ENCODE data around the gene YTHDF1. TPM values are rescaled to one million over a fixed set of nuclear protein-coding genes. Genes with fewer than 3 reads are reported as not detected.
"Not testable (repeated sequence)": the region's sequence is repeated elsewhere in the genome, so short reads cannot be mapped to it uniquely, and the experiment has no call there.

YTHDF1 gene
- total and polyA plus RNA-seq, 2 of the 8 experiments (the other 6 are each of a cell fraction or from before 2014, with no cell fraction given), result 32.8 to 66.0 TPM

- H3K9ac ChIP-seq (replicated peaks in 1 of 4; ENCODE audit: extremely low read depth in 1 of 4, low read depth in 3 of 4, low read length in 3 of 4), result not testable (repeated sequence)
- 76% methylated on average over 12 of the region's 12 CpGs; no CpG with 5 or more reads in 1 of the 2 experiments for WGBS, 2 experiments (ENCODE audit: extremely low coverage in 1 of 2, insufficient coverage in 1 of 2, insufficient read length in 1 of 2, insufficient replicate concordance in 2 of 2, low coverage in 1 of 2, low lambda C conversion rate in 2 of 2, missing lambda C conversion rate in 1 of 2)
Measured at GRCh38 chr20:63221400-63222053, 5.6 kb upstream of the YTHDF1 start.

More at GRCh38 chr20:63221400-63222053, 5.6 kb upstream of the YTHDF1 start:
- H4K5ac ChIP-seq (ENCODE audit: insufficient read length, low read depth, low read length); H3K14ac ChIP-seq (ENCODE audit: insufficient read length); H3K18ac ChIP-seq (ENCODE audit: extremely low read depth, low read length); H2AFZ ChIP-seq (ENCODE audit: low read length); H3K23me2 ChIP-seq (ENCODE audit: low read depth, low read length); H3K27me3 ChIP-seq (replicated peaks in 1 of 4; ENCODE audit: control insufficient read depth in 3 of 4, extremely low read depth in 1 of 4, insufficient read depth in 3 of 4, low read length in 3 of 4); H3K9me3 ChIP-seq (ENCODE audit: insufficient read depth in 2 of 2, low read depth in 1 of 2, low read length in 1 of 2); H2AK5ac ChIP-seq (ENCODE audit: low read depth, low read length); H3K36me3 ChIP-seq (ENCODE audit: control insufficient read depth in 2 of 4, insufficient read depth in 4 of 4, low read length in 3 of 4); H3K4me2 ChIP-seq (ENCODE audit: insufficient read depth in 1 of 2, low read depth in 2 of 2, low read length in 2 of 2); H3K4ac ChIP-seq (replicated peaks; ENCODE audit: insufficient read length, low read depth, low read length); H3K79me1 ChIP-seq (ENCODE audit: low read depth, low read length); H2BK12ac ChIP-seq (ENCODE audit: low read depth, low read length); H2BK120ac ChIP-seq (replicated peaks; ENCODE audit: low read depth, low read length); H4K91ac ChIP-seq (replicated peaks; ENCODE audit: insufficient read length, low read length); H3K56ac ChIP-seq (replicated peaks; ENCODE audit: insufficient read length, low read depth, low read length); H2BK5ac ChIP-seq (ENCODE audit: low read depth, low read length); H3K79me2 ChIP-seq (ENCODE audit: control insufficient read depth in 1 of 2, insufficient read depth in 2 of 2, low read length in 2 of 2); H3K27ac ChIP-seq (ENCODE audit: low read depth, low read length); H2BK20ac ChIP-seq (ENCODE audit: low read length); H3K4me3 ChIP-seq (ENCODE audit: extremely low read depth in 1 of 4, insufficient read depth in 2 of 4, low read depth in 3 of 4, low read length in 4 of 4); DNase-seq (ENCODE audit: low read depth in 1 of 2, low spot score in 2 of 2); H4K8ac ChIP-seq (ENCODE audit: extremely low read depth, insufficient read depth, low read length); H3K23ac ChIP-seq (ENCODE audit: insufficient read length); FAIRE-seq; H4K20me1 ChIP-seq (replicated peaks in 1 of 2; ENCODE audit: control insufficient read depth in 1 of 2, insufficient read depth in 2 of 2, low read length in 2 of 2): not testable (repeated sequence)
- ChIA-PET CTCF (ENCODE audit: partially characterized antibody) (interaction anchor here (0.8 to 3.1 kb wide), 7 partner anchors 9 to 136 kb away, joined by 3 to 18 read pairs (median 5); no protein-coding TSS in a partner anchor), POLR2A (ENCODE audit: partially characterized antibody) (interaction anchor here (1.0 kb wide), 2 partner anchors 10 to 32 kb away, joined by 3 read pairs; partner anchors contain the start of gene NKAIN4)
- 0 out of 2 replicates have a peak overlapping the region, but pooled peaks have one; percentile 46 for H2BK15ac ChIP-seq (ENCODE audit: low read length)
- H3K4me1 ChIP-seq (replicated peaks in 1 of 4; ENCODE audit: control insufficient read depth in 3 of 4, insufficient read depth in 4 of 4, low read length in 3 of 4), result peaks cover 0 to 11% (median 3%) of the 10 kb centered on the region in 4 experiments; a peak in 5 of 7 replicates

Data from H1 (cell line).